ENCODE measurements around the gene IRF4.

Gene IRF4

DNA sequence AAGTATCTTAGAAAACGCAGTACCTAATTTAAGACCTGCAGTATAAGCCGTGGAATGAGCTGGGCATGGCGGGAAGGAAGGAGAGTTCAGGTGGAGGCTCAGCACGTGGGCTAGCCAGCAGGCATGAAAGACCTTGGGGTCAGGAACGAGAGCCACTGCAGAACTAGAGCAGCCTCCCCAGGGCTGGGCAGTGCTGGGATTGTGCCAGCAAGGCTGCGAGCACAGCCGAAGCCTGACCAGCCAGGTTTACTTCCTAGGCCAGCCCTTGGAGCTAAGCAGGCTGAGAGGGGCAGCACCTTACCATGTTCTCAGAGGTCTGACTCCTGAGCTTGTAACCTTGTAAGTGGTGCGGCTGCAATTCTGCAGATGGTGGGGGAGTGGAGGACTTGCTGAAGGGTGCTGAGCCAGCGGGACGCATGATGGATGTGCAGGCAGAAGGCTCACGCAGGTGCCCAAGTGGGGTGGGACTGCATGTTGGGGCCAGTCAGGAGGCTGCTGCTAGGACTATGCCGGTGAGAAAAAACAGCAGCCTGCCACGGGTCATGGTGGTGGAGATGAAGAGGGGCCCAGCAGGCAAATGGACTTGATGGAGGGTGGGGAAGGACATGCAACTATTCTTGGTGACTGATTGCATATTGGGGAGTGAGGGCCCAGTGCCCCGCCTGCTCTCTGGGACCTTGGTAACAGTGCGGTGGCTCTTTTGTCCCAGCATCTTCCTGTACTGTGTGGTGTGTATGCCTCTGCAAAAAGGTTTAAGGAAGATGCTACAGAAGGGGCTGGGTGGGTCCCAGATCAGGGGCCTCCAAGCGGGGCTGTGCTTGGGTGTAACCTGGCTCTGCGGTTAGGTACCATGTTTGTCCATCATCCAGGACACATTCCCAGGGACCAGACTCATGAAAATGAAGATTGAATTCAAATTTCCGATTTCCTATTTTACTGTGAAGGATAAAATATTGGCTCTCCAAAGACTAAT is 37.6 kb upstream of the IRF4 start:
- no peak for DNase-seq

DNA sequence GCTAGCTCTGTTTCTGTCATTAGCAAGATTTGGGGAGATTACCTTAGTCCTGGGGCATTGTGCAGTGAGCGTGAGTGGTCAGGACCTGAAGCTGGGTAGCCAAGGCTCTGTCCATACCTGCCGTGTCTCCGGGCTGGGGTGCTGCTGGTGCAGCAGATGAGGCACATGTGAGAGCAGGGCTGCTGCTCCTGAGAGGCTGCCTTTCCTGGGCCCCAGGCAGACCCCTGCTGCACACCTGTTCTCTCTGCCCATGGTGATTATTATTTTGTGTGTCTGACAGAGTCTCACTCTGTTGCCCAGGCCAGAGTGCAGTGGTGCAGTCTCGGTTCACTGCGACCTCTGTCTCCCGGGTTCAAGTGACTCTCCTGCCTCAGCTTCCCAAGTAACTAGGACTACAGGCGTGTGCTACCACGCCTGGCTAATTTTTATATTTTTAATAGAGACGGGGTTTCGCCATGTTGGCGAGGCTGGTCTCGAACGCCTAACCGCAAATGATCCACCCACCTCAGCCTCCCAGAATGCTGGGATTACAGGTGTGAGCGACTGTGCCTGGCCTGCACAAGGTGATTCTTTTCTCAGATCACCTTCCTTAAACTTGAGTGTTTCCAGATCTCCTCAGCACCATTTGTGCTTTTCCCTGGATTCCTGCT is 36.8 kb upstream of the IRF4 start:
- DNase-seq = no peak

DNA sequence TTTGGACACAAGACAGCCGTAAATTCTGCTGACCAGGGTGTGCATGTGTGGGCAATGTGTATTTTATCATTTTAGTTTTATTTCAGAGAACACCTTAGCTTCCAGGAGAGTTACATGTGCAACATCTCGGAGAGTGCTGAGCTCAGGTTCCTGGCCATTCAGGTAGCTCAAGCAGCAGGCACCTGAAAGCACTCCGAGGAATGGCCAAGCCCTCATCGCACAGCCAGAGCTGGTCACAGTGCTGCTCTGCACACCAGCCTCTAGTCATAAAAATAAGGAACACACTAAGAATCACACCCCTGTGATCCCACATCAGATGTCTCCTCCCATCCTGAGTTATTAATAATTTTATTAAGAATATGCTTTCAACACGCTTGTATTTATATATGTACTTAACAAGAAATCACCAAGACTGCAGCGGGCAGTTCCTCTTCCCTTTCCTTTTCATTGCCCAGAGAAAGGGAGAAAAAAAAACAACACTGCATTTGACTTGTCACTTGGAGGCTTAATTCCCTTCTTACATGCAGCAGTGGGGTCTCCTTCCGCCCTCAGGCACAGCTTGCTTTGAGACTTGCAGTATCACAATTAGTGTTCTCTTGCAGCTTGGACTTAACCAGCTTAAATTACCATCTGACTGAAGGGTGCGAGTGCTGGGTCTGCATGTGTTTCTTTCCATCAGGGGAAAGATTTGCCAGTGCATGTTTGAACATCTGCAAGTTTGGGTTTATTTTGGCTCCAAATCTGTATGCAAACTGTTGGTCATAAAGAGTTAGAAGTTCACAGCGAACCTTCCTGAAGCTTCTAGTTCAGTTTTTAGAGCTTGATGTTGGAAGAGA is 36.0 kb upstream of the IRF4 start:
- DNase-seq = no peak

DNA sequence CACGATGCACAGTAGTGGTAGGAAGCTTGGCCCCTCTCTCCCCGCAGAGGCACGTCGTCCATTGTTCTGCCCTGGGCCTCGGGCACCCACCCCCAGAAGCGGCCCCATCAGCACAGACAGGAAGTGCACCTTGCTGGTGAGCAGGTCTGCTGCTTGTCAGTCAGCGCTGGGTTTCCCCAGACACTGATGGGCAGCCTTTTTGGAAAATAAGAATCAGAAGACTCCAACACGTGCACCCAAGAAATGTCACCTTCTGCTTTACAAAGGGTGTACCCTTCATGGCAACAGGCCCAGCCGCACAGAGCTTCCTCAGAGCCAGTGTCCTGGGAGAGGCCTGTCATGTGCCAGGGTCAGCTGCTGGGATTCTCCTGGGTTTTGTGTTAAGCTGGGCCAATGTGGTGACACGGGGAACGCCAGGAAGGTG is 34.7 kb upstream of the IRF4 start:
- DNase-seq = no peak

DNA sequence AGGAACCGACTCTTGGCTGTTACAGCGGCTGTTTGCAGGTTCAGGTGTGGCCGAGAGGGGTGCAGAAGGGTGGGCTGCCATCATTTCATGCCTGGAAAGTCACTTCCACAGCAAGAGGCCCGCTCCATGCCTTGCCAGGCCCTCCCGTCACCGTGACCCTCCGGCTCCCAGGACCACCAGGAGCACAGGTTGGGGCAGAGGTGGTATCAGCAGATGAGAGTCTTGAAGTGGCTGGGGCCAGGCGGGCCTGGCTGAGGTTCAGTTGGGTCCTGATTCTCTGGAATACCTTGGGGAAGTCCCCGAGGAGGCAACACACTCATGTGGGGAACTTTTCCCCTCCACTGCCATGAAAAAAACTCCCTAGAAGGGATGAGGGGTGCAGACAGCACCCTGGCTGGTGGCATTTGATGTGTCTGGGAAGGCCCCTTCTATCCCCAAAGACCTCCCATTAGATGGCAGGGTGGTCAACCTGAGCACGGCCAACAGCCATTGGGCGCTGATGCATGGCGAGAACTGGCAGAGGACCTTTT is 34.2 kb upstream of the IRF4 start:
- no peak for DNase-seq

DNA sequence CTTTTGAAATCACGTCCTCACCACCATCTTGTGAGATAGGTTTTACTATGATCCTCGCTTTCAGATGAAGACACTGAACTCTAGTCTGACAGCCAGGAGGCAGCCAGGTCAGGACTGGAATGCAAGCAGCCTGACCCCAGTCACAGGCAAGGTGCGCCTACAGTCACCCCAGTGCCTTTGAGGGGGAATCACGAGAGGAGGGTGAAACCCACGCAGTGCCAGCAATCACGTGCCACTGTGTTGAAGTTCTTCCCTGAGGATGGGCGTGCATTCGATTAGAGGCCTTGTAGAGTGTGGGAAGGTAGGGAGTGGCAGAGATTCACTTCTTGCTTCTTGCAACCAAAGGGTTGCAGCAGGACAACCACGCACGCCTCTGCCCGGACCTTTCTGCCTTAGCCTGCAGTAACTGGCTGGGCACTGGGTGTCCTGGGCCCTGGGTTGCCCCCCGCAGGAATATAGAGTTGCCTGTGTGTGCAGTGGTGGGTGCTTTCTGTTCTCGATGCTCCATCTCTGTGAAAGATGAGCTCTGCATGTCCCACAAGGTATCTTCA is 33.7 kb upstream of the IRF4 start:
- no peak for DNase-seq

DNA sequence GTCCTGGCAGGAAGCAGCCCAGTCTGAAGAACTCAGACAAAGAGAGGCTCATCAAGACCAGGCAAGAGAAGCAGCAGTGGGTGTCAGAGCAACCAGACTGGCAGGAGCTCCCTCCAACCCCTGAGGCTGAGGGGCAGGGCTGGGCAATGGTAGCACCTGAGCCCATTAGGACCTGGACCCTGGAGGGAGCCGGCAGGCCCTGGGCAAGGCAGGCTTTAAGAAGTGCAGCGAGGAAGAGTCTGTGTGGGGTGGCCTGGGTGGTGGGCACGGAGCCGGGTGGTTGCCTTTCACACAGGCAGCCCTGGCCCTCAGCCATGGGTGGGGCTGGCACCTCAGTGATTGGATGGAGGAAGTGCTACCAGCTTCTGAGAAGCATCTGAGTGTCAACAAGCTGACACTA is 33.1 kb upstream of the IRF4 start:
- no peak for DNase-seq

DNA sequence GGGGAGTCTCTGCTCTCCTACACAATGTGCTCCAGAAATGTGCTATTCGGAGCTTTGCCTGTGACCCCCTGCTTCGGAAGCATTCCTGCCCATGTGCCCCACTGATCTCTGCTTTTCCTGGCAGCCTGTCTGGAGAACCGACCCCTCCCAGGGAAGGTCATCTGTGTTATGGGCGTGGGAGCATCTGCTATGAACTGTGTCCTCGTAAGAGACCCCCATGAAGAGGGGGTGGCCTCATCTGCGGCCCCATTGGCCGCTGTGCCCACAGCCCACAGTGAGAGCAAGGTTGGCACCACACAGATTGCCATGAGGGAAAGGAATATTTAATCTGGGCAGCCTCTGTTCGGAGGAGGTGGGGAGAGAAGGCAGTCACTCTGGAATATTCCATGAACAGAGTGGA is 32.7 kb upstream of the IRF4 start:
- no peak for DNase-seq

DNA sequence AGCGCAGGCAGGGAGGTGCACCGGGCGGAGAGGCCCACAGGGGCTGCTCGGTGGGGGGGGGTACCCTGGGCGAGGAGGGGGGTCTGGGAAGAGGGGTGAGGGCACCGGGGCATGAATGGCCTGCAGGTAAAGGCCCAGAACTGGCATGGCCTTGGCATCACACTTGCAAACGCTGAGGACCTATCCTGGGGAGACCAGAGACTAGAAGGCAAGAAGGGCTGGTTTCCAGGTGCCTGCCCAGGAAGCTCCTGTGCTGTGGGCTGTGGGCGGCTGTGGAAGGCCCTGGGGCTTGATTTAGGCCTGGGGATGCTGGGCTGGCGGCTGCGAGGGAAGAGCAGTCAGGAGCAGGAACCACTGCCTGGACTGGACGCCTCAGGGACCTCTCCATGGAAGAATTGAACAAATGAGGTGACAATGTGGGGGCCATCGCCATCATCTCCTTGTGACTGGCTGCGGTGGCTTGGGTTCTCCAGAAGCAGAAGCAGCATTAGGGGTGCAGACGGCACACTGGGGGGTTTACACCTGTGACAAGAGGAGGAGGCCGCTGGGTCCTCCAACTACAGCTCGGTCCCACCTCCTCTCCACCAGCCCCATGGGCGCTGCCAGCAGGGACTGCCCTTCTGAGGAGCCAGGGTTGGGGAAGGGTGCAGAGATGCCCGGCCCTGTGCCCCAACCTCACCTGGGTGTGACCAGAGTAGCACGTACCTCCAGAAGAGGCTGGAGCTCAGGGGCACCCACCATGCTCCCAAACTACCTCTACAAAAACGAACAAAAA is 32.1 kb upstream of the IRF4 start:
- DNase-seq = no peak

DNA sequence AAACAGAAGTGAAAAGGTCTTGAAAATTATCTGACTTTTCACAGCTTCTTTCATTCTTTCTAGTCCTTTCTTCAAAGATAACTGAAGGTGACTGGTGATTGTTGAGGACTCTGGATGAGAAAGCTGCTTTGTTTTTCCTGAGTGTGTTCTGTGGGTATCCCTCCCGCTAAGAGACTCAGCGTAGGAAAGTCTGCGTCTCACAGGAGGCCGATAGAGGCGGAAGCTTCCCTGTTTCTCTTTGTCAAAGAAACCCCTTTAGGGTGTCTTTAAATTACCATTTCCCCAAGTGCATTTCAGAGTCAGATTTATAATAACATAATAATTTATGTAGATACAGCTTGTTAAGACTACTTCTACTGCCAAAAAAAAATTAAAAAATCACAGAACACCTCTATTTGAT is 31.2 kb upstream of the IRF4 start:
- no peak for DNase-seq

DNA sequence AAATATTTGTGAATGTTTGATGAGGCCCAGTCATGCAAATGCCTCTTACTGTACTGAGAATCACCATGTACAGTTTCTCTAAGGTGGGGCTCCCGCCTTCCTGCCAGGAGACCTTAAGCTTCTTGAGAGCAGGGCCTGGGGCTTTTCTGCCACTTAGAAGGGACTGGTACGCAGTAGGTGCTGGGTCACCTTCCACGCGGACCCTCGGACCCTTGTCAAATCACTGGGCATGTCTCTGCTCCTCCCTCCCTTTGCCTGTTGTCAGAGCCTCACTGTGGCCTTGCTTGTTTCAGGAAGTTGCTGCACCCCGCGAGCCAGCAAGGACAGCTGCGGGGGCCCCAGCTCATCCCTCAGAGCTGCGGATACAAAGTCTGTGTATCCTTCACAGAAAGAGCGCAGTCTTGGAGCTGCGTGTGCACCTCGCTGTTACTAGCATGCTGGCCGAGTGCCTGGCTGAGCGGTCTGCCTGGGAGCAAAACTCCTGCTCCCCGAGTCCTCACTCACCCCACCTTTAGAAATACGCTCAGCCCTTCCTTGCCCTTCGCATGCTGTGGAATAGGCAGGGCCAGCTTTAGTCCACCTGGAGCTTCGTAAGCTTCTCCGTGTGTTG is 30.7 kb upstream of the IRF4 start:
- no peak for DNase-seq

DNA sequence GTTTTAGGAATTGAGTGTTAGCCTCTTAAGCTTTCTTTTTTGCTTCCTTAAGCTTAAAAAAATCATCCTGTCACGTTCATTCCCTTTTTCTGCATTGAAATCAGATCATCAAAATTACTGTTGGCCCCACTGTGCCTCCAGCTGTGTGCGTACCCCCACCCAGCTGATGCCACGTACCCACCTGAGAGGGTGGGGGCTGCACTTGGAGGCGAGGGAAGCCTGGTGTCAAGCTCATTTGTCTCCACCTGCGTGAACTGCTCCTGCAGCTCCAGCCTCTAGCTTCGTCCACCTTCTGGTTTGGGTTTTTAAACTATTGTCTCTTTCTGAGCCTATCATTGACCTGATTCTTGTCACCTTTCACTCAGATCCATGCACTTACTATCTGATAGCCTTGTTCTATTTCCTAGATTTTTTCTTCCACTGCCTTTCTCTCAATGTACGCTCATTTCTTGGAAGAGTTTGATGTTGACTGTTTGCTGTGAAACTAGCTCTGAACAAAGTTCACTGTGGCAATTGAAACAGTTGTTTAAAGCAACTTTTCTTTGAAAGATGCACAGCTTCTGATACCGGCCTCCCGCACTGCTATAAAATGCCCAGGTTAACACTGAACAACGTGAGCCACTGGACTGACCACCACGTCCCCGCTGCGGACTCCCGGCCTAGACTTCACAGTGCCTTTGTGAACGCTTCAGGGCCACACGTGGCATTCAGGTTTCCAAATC is 30.0 kb upstream of the IRF4 start:
- no peak for DNase-seq

DNA sequence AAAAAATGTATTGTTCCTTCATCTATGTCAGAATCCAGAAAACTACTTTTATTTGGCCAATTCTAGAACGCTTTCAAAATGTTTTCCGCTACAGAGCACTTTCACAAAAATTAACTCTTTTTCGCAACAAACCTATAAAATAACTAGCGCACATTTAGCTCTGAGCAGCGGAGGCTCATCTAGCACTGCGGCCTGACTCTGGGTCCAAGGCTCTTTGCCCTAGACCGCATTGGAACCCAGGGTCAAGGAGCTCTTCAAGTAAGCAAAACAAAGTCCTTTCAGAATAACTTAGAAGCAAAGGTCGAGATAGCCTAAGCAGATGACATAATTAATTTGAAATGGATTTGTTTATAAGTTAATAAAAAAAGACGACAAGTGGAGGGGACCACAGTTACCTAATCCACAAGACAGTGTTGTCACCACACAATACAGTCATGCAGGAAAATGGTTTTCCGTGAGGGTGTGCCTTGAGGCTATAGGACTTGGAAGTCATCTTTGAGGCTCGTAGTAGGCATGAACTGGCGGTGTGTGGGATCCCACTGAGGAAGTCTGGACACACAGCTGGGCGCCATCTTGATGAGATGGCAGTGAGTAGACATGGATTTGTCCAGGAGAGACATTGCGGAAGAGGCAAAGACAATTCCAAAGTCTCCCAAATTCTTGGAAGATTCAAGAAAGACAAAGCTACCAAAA is 29.2 kb upstream of the IRF4 start:
- no peak for DNase-seq

DNA sequence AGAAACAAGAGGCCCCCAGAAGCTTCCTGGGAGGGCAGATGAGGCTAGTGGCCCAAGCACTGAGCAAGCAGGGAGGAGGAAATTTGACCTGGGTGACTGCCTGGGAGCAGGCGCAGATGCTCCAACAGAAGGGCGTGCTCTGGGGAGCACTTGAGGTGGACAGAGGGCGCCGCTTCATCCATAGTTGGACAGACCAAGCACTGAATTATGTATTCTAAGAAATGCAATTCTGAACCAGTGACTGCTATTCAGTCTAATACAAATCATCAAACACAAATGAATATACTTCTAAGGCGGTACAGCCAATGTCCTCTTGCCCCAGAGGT is 28.7 kb upstream of the IRF4 start:
- no peak for DNase-seq

DNA sequence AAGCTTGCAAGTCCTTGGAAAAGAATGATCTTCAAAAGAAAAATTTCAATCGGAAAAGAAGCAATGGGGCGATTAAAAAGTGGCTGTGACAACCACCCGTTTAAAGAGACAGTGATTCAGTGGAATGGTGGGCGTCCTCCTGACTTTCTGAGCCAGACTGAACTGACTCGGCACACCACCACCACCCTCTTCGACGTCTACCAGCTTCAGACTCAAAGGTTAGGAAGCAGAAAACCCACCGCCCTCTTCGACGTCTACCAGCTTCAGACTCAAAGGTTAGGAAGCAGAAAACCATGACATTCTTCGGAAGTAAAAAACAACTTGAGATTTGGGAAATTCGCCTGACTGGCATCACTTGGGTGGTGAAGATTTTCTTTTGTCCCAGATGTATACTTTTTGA is 28.3 kb upstream of the IRF4 start:
- DNase-seq = no peak

DNA sequence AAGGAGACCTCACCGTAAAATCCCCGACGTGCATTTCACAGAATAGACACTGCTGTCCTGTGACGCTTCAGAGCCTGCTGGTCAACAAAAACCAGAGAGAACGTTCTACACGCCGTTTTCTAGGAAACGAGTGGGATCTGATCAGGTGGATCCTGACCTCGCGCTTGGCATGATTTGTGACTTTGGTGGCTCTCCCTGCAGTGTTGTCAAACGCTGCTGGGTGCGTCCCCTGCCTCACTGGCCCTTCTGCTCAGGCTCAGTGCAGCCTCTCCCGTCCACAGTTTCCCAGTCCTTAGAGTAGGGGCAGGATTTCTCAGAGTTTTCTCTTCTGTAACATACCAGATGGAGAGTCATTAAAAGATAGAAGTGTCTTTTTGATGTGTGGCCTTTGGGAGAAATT is 27.6 kb upstream of the IRF4 start:
- no peak for DNase-seq

DNA sequence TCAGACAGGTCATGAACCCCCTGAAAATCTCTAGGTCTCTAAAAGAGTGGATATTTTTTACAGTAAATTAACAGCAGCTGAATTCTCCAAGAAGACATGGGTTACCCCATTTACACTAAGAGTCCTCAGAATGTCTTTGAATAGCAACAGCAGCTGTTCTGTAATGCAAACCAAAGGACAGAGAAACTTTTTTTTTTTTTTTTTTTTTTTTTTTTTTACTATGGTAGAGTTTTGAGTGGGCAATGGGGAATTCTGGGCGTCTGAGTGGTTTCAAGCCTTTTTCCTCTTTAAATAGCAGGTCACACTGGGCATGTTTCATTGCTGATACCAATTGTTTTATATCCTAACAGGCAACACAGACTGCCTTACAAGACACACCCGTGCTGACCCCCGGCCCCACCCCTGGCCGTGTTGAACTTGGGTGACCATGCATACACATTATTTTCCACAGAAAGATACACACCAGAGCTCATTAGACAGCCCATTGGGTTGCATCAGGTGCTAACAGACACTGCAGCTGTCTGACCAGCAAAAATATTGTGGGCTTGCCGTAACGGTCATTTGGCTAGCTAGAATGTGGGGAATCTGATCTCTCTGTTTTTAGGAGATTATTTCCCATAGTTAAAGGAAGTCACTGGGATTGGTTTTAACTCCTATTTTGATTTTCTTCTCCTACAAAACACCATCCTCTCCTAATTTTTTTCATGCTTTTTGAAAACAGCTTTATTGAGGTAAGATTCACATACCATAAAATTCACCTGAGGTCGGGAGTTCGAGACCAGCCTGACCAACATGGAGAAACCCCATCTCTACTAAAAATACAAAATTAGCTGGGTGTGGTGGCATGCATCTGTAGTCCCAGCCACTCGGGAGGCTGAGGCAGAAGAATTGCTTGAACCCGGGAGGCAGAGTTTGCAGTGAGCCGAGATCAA is 26.7 kb upstream of the IRF4 start:
- no peak for DNase-seq

DNA sequence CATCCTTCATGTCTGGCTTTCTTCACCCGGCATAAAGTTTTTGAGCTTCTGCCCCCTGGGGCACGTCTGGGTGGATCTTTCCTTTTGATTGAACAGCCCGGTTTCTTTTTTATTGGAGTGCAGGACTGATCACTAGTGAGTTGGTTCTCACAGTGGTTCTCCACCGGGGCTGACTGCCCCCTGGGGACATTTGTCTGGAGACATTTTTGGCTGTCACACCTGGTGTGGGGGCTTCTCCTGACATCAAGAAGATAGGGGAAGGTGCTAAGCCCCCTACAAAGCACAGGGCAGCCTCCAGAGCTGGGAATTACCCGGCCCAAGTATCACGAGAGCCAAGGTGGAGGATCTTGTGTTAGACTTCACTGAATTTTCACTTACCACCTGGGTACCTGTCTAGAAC is 25.7 kb upstream of the IRF4 start:
- no peak for DNase-seq

Data from NCI-H187 (cell line).